Breast epithelium (tissue), 4 donors: ENCODE results near the gene NR1I2. TPM values are rescaled to one million over a fixed set of nuclear protein-coding genes. Genes with fewer than 3 reads are reported as not detected.

Experiments
- DNase-seq, 2 donors: peaks; one replicate each; pipeline ENCODE4 v3.0.0-alpha.2; 2019; ENCODE audit warnings: low spot score in 2 of 2
- H3K27ac ChIP-seq, 2 donors: fragments of 200-600 bp; sonication (generic) in 1 of 2; one replicate each; pipeline ENCODE4 v1.5.1; 2016 to 2019; ENCODE audit warnings: mild to moderate bottlenecking in 1 of 2
- H3K27me3 ChIP-seq, 2 donors: fragments of 200-600 bp; sonication (generic) in 1 of 2; one replicate each; pipeline versions ENCODE4 v1.5.1 to v1.6.0; 2017 to 2019; ENCODE audit warnings: control low read depth in 1 of 2, mild to moderate bottlenecking in 1 of 2
- H3K36me3 ChIP-seq: fragments of 200-600 bp; one replicate; pipeline ENCODE4 v1.5.1; 2019
- H3K4me1 ChIP-seq, 2 donors: fragments of 200-600 bp; sonication (generic); one replicate each; pipeline ENCODE4 v1.5.1; 2016 to 2019; ENCODE audit warnings: control low read depth in 1 of 2
- H3K4me3 ChIP-seq, 3 donors: fragments of 200-600 bp; sonication (generic); 1 replicate in 2 of 3; 2 replicates in 1 of 3; pipeline ENCODE4 v1.5.1; 2016 to 2019; ENCODE audit warnings: mild to moderate bottlenecking in 3 of 3, moderate library complexity in 2 of 3
- H3K9me3 ChIP-seq, 2 donors: fragments of 200-600 bp; sonication (generic) in 1 of 2; one replicate each; pipeline ENCODE4 v1.5.1; 2016 to 2019; ENCODE audit warnings: control low read depth in 1 of 2
- CTCF ChIP-seq, 3 donors: fragments of 450-650 bp; IDR thresholded peaks; one replicate each; pipeline ENCODE4 v1.5.1; 2016 to 2017; ENCODE audit warnings: antibody characterized with exemption in 3 of 3, mild to moderate bottlenecking in 3 of 3, moderate library complexity in 3 of 3
- POLR2A ChIP-seq: fragments of 450-650 bp; IDR thresholded peaks from one replicate; pipeline ENCODE4 v1.6.1; 2016; ENCODE audit warnings: antibody characterized with exemption, mild to moderate bottlenecking, moderate library complexity
- POLR2AphosphoS5 ChIP-seq, 3 donors: sonication (generic); formaldehyde crosslinking; IDR thresholded peaks; one replicate each; pipeline ENCODE4 v1.6.1; 2017; ENCODE audit warnings: antibody characterized with exemption in 3 of 3
- intact Hi-C: fragments of 100-400 bp; cut with DNase I; formaldehyde crosslinking; loops from one replicate; pipeline ENCODE4 v1.15.1; 2023; ENCODE audit warnings: low total_unique reads
- total RNA-seq, 3 donors: library from RNA; depleted of rRNA; stranded (reverse); fragments of >200 nt; gene quantifications; one replicate each; pipeline ENCODE4 v1.1.0, GENCODE V29; 2016

NR1I2 gene
- total RNA-seq, 3 donors from 2014 or later = 0.29 to 0.98 (median 0.32) TPM

GRCh38 chr3:119812491-119813058, 30.7 kb downstream of the NR1I2 start:
- Histone ChIP-seq H3K27ac (no peak overlapping the region), H3K4me1 (no peaks in the 10 kb centered on the region), H3K36me3 (no peaks in the 10 kb centered on the region), H3K9me3 (no peaks in the 10 kb centered on the region), H3K27me3 (peaks cover 0 to 4% of the 10 kb centered on the region in 2 donors), H3K4me3 (no peak overlapping the region)
- intact Hi-C loops = no loop called here
- DNase-seq = no peak
- TF ChIP-seq POLR2AphosphoS5 (IDR thresholded peaks at IDR 0.05) (no peak), CTCF (IDR thresholded peaks at IDR 0.05) (no peak), POLR2A (no peak)

GRCh38 chr3:119815716-119816115, 33.8 kb downstream of the NR1I2 start:
- Histone ChIP-seq H3K9me3 (no peaks in the 10 kb centered on the region), H3K36me3 (no peaks in the 10 kb centered on the region), H3K4me1 (no peaks in the 10 kb centered on the region), H3K27me3 (peaks cover 0 to 4% of the 10 kb centered on the region in 2 donors), H3K4me3 (no peak overlapping the region), H3K27ac (no peak overlapping the region)
- TF ChIP-seq POLR2A (no peak), POLR2AphosphoS5 (IDR thresholded peaks at IDR 0.05) (no peak), CTCF (IDR thresholded peaks at IDR 0.05) (no peak)
- intact Hi-C loops = no loop called here
- DNase-seq = no peak

GRCh38 chr3:119817071-119817470, 35.2 kb downstream of the NR1I2 start:
- DNase-seq = no peak
- no peaks in the 10 kb centered on the region for H3K4me1 ChIP-seq
- no peaks in the 10 kb centered on the region for H3K9me3 ChIP-seq
- no peak overlapping the region for H3K27ac ChIP-seq
- H3K27me3 ChIP-seq = peaks cover 0 to 4% of the 10 kb centered on the region in 2 donors
- intact Hi-C loops = no loop called here
- no peaks in the 10 kb centered on the region for H3K36me3 ChIP-seq
- TF ChIP-seq POLR2A = no peak
- no peak for TF ChIP-seq CTCF (IDR thresholded peaks at IDR 0.05)
- no peak for TF ChIP-seq POLR2AphosphoS5 (IDR thresholded peaks at IDR 0.05)
- no peak overlapping the region for H3K4me3 ChIP-seq

- no peak for DNase-seq
- H3K27ac ChIP-seq = no peak overlapping the region
- H3K9me3 ChIP-seq = no peaks in the 10 kb centered on the region
- H3K4me3 ChIP-seq = no peak overlapping the region
- H3K4me1 ChIP-seq = no peaks in the 10 kb centered on the region
- intact Hi-C loops = no loop called here
- H3K27me3 ChIP-seq = peaks cover 0 to 4% of the 10 kb centered on the region in 2 donors
- no peaks in the 10 kb centered on the region for H3K36me3 ChIP-seq
- TF ChIP-seq CTCF (IDR thresholded peaks at IDR 0.05) = no peak
- no peak for TF ChIP-seq POLR2AphosphoS5 (IDR thresholded peaks at IDR 0.05)
- TF ChIP-seq POLR2A = no peak
These were observed 35.9 kb downstream of the NR1I2 start for GRCh38 chr3:119817583-119818363.

- intact Hi-C loops = no loop called here
- Histone ChIP-seq H3K9me3 (no peaks in the 10 kb centered on the region), H3K27me3 (peaks cover 0 to 4% of the 10 kb centered on the region in 2 donors), H3K27ac (no peak overlapping the region), H3K4me3 (no peak overlapping the region), H3K36me3 (no peaks in the 10 kb centered on the region), H3K4me1 (no peaks in the 10 kb centered on the region)
- no peak for DNase-seq
- TF ChIP-seq POLR2A (no peak), POLR2AphosphoS5 (IDR thresholded peaks at IDR 0.05) (no peak), CTCF (IDR thresholded peaks at IDR 0.05) (no peak)
These were observed 37.0 kb downstream of the NR1I2 start for GRCh38 chr3:119818937-119819336.
